OCI-LY1 (cell line): ENCODE results near the gene RNF166.

Source experiments
- EZH2 ChIP-seq: fragments of 200-600 bp; sonication (generic), shearing (Covaris generic); IDR thresholded peaks from 2 replicates; pipeline ENCODE4 v1.8.0; 2017; ENCODE audit warnings: borderline replicate concordance, mixed run types, mild to moderate bottlenecking, antibody characterized with exemption, low read length, moderate library complexity, mixed read lengths
- TF ChIP-seq, protein P1 (sequence below): fragments of 200-600 bp; sonication (generic), shearing (Covaris generic); IDR thresholded peaks from 2 replicates; pipeline ENCODE4 v1.5.1; 2017; ENCODE audit warnings: mild to moderate bottlenecking, antibody characterized with exemption, low read length, moderate library complexity, mixed read lengths

DNA sequence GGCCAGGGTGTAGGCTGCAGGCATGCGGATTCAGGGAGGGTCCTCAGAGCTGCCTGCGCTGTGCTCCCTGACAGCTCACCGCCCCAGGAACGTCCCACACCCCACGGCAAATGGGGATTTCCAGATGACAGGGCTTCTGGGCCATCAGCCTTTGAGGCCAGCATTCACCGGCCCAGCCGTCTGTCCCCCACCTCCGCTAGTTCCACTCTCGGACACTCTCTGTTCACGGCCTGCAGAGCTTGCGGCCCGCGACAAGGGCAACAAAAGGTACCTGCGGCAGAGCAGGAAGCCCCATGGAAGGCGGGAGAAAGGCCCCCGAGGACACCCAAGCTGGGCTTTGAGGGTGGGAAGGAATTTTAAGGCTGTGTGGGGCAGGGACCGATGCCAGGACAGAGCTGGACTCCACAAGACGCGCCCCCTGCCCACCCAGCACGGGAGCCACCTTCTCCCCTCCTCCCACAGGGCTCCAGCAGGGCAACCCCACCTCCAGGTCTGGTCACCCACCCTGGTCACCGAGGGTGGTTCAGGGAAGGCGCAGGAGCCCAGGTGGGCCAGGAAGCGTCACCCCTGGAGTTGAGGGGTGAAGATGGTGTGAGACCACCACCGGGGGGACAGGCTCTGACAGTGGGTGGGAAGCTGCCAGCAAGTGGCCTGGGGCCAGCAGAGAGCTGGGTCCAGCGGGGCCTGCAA lies 49.8 kb downstream of the RNF166 start:
- TF ChIP-seq, protein P1, sequence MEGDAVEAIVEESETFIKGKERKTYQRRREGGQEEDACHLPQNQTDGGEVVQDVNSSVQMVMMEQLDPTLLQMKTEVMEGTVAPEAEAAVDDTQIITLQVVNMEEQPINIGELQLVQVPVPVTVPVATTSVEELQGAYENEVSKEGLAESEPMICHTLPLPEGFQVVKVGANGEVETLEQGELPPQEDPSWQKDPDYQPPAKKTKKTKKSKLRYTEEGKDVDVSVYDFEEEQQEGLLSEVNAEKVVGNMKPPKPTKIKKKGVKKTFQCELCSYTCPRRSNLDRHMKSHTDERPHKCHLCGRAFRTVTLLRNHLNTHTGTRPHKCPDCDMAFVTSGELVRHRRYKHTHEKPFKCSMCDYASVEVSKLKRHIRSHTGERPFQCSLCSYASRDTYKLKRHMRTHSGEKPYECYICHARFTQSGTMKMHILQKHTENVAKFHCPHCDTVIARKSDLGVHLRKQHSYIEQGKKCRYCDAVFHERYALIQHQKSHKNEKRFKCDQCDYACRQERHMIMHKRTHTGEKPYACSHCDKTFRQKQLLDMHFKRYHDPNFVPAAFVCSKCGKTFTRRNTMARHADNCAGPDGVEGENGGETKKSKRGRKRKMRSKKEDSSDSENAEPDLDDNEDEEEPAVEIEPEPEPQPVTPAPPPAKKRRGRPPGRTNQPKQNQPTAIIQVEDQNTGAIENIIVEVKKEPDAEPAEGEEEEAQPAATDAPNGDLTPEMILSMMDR, result no peak
- no peak for TF ChIP-seq EZH2
